ENCODE data around the gene USP25.

Gene USP25

DNA sequence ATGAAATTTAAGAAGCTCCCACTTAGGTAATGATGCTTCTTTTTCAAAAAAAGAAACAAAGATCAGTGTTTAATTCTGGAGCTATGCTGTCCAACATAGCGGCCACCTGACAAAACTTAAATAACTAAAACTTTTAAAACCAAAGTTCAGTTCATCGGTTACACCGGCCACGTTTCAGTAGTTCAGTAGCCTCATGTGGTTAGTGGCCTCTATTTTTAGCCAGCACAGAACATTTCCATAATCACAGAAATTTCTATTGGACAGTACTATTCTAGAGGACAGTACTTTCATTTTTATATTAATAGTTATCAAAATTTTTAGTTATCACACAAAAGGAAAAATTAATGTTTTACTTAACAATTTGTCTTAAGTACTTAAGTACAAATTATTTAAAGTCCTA is 141.0 kb downstream of the USP25 start:
- no peak for DNase-seq

DNA sequence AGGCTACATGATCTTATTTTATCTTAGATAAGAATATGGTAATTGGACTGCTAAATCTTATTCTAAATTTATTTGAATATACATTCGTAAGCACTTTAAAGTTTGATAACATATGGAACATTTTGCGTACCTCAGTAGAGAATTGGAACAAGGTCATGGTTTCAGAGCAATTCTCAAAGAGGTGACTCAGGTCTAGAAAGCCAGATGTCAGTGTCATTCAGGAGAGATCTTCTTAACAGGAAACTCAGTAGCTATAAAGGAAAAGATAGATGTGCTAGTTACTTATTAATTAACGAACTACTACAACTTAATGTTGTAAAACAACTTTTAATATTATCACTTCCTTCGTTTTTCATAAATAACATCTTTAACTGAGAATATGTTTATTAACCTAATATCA is 142.5 kb downstream of the USP25 start:
- DNase-seq: no peak

DNA sequence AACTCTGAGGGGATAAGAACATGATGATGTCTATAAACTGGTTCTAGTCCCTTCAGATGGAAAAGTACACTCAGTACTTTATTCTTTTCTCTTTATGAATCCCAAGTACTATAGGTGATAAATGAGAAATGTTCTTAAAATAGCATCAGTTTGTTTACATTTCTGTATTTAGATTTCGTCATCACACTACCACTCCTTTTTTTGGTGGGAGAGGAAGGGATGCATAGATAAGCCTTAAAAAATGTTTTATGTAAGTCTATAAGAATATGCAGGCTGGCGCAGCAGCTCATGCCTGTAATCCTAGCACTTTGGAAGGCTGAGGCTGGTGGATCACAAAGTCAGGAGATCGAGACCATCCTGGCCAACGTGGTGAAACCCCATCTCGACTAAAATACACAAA is 144.8 kb downstream of the USP25 start:
- no peak for DNase-seq

DNA sequence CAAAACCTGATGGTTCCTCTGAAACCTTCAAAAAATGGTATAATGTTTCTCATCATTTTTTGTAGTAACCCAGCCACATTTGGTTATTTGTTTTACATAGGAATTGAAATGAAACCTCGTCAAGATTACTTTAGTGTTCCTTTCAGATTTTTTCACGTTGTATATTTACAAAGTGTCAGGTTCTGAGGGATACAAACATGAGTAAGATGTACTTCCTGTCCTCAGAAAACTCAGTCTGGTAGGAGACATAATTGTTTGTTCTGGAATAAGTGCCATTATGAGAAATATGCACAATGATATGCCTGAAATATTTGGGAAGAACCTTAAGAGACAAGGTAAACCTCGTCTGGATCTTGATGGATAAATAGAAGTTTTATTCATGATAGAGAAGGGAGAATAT is 145.5 kb downstream of the USP25 start:
- no peak for DNase-seq

DNA sequence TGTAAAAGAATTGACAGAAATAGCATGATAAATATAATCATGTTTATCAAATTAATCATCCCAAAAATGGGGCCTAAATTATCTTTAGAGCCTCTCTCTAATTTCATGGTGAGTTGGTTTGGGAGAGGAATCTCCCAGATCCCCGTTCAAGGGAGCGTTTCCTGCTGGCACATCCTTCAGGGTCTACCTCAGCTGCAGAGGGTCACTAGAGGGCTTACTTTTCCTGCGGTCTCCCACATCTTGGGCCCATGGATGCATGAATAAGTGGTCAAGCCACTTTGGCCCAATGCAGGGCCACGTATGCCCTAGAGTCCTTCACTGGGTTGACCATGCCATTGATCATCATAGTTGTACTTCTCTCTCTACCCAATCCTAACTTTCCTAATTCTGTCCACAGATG is 164.1 kb downstream of the USP25 start:
- no peak for DNase-seq

DNA sequence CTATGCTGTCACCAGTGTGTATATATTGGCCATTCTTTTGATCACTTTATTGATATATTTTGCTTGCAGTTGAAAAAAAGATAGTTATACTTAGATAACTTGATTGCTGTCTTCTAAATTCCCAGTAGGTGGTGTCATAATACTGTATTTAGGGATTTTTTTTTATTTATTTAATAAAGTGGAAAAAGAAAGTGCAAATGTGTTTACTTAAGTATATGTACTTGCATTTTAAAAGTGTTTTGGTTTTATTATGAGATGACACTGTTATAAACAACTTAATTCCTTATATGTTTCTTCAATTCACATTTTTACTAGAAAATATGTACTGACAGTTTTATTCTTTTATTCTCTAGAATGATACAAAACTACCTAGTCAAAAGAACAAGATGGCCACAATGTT is 164.8 kb downstream of the USP25 start:
- no peak for DNase-seq

DNA sequence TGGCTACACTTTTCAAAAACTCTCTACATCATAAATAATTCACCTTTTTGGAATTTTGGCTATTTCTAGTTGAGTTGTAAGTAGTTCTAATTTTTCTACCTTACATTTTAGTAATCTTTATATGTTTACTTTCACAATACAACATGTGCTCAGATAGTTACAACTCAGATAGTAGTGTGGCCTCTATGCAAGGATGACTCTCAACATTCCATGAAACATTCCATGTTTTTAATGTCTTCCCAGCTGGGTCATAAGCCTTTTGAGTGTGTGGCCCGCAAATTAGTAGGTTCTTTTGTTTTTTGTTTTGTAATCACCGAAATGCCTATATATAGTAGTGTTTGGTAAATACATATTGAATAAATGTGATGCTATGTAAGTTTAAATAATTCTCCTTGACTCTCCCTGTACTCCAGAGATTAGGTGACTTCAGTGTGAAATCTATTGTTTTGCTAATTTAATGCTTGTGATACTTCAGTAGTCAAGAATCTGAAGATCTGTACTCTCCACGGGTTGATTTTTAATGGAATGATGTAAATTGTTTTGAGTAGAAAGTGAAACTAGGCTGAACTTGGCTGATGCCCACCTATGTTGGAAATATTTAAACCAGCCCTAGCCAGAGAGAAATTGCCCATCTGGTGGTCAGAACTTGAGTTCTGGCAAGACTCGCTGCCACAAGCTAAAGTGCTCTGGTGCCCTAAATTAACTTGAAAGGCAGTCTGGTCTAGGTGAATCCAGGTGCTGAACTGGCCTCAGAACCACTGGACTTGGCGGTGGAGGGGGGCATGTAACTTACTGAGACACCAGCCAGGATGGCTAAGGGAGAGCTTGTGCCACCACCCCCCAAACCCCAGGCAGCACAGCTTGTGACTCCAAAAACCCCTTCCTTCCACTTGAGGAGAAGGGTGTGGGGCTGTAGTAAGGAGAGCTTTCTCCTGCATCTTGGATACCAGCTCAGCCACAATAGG is 165.6 kb downstream of the USP25 start:
- no peak for DNase-seq

DNA sequence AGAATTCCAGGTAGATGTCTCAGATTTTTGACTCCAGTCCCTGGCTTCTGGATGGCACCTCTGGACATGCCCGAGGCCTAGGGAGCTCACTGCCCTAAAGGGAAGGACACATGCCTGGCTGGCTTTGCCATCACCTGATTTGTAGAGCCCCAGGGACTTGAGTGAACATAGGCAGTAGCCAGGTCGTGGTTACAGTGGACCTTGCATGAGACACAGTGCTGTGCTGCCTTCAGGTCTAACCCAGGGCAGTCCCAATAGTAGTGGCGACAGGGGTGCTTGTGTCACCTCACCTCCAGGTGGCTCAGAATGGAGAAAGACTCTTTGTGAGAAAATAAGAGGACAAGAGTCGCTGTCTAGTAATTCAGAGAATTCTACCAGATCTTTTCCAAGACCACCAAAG is 166.7 kb downstream of the USP25 start:
- DNase-seq: no peak

DNA sequence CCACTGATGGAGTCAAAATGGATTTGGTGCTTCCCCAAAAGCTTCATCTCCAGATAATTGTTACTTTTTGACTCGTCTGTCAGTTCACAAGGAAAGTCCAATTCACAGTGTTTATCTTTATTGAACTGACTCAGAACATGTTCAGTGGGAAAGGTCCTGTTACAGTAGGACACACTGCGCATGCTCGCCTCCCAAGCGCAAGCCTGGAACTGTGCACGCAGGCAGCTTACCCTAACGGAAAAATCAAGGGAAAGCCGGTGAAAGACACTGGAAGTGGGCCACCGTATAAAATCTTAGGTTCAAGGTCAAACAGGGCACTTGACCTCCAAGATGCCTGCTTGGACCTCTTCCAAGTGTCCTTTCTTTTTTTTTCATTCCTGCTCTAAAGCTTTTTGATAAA is 174.6 kb downstream of the USP25 start:
- DNase-seq: no peak

DNA sequence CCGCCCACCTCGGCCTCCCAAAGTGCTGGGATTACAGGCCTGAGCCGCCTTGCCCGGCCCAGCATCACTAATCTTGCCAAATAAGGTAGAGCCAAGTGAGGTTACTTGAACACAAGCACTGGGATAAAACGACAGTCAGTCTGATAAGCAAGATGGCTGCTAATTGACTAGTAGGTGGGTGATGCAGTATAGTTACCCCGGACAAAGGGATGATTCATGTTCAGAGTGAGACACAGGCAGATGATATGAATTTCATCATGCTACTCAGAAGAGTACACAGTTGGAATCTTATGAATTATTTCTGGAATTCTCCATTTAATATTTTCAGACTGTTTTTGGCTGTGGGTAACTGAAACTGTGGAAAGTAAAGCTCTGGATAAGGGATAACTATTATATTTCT is 178.4 kb downstream of the USP25 start:
- DNase-seq: no peak

DNA sequence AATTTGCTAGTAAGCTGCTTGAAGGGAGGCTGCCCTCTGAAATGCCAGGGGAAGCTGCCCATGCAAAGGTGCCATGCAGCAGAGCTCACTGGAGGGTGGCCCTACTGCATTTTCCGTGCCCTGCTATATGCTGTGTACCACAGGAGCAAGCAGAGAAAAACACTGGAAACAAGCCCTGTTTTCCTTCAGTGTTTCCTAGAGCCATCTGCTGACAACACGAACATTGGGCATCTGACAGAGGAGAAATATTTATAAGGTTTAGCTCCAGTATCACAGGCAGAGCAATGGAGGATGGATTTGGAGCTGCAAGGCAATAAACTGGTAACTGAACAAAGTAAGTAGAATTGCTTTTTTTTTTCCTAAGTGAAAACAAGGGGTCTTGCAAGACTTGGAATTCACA is 198.4 kb downstream of the USP25 start:
- DNase-seq: no peak

DNA sequence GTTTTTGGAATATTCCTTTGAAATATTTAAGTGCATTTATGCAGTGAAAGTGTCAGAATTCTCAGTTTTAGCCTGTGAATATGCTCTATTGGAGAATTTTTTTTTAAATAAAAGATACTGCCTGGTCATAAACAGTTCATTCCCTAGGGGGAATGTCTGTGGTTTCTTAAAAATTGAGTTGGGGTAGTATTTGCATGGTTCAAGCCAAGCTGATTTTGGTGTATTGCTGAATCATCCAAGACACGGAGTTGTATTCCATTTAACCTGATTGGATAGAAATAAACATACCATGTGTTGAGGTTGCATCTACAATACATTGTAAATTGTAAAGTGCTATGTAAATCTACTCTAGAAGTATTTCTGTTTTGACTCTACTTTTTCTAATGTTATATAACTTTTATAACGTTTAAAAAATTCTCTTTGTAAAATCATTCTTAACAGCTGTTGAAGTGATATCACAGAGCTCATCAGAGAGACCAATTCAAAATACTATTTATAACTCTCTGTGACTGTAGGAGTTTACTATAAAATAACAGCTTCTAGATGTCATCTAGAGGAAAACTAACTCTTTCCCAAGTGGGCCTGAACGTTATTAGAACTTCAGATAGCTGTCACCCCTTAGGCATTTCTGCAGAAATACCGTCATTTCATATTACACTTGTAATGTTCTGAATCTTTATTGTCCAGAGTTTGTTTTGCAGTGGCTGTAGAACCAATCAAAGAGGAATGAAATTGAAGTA is 199.1 kb downstream of the USP25 start:
- no peak for DNase-seq

DNA sequence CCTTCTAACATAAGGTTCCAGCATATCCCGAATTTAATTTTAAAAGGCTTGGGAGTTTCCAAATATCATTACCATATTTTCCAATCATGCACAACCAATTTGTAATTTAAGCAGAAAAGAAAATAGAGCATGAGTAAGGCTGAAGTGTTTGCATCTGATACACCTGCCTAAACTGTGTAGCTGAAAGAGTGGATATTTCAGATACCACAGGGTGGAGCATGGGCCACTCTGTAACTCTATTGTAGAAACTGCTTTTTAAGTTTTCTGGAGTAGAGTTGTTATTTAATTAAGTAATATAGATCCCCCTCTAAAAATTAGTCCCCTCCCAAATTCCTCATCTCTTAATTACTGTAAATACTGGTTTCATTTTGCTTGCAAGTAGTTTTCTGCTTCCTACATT is 199.8 kb downstream of the USP25 start:
- no peak for DNase-seq
